Lower lobe of right lung (tissue), 2 donors: ENCODE data around the gene SZT2. TPM values are rescaled to one million over a fixed set of nuclear protein-coding genes. Genes with fewer than 3 reads are reported as not detected.
"Not testable (repeated sequence)": the region's sequence is repeated elsewhere in the genome, so short reads cannot be mapped to it uniquely, and the experiment has no call there.

ENCODE experiments used
- ATAC-seq, 2 donors: fragments of 200-7000 bp; cut with Tn5 transposase; one replicate each; pipeline ENCODE4 v1.9.1; 2020 to 2022; ENCODE audit warnings: mild to moderate bottlenecking in 2 of 2, moderate library complexity in 2 of 2
- DNase-seq: peaks from one replicate; pipeline ENCODE4 v3.0.0-alpha.2; 2020
- H3K27ac ChIP-seq: fragments of 200-600 bp; one replicate; pipeline ENCODE4 v1.8.0; 2022
- H3K27me3 ChIP-seq: fragments of 200-600 bp; one replicate; pipeline ENCODE4 v1.8.0; 2022; ENCODE audit warnings: low read depth
- H3K36me3 ChIP-seq: fragments of 200-600 bp; one replicate; pipeline ENCODE4 v1.8.0; 2022; ENCODE audit warnings: mild to moderate bottlenecking
- H3K4me1 ChIP-seq: fragments of 200-600 bp; one replicate; pipeline ENCODE4 v1.8.0; 2022
- H3K4me3 ChIP-seq: fragments of 200-600 bp; one replicate; pipeline ENCODE4 v1.8.0; 2022; ENCODE audit warnings: mild to moderate bottlenecking
- H3K9me3 ChIP-seq: fragments of 200-600 bp; one replicate; pipeline ENCODE4 v1.8.0; 2022
- CTCF ChIP-seq: fragments of 200-600 bp; IDR thresholded peaks from one replicate; pipeline ENCODE4 v1.8.0; 2022; ENCODE audit warnings: antibody characterized with exemption, mild to moderate bottlenecking
- intact Hi-C: fragments of 100-400 bp; cut with DNase I; formaldehyde crosslinking; loops from one replicate; pipeline ENCODE4 v1.11.0; 2022
- total RNA-seq: library from RNA; stranded (reverse); fragmentation: NEBNext Ultra II Directional; extraction: Animal tissue kit (Norgen Biotek cat#: 25700); gene quantifications from one replicate; pipeline ENCODE4 v1.2.1, GENCODE V29; 2021
- donor health status: DM: no; HTN: yes; CAD: no; lungs with severe emphysema.

Gene SZT2
- total RNA-seq, 1 donor from 2014 or later, result 71.5 TPM

DNA sequence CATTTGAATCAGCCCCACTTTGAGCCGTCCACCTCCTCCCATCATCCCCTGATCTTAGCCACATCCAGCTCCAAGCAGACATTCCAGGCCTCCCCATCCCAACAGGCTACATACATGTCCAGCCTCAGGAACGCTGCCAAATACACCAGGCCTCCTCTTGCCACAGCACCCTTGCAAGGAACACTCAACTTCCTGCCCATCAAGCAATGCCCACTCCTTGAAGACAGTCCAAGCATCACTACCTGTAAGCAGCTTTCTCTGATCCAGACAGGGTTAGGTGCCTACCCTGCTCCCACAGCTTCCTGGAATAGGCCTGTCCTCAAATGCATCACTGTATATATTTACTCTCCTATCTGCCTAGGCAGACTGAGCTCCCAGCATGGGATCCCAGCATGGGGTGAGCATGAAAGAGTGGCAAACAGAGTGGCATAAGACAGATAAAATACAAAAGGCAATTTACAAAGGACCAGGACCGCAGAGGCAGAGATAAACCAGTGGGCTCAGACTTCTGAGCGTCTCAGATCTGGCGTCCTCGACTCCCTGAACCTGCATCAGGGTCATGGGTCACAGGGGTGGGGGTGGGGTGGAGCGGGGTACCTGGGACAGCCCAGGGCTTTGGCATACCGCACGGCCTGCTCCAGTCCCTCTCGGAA is 63.2 kb downstream of the SZT2 start:
- no peaks in the 10 kb centered on the region for H3K9me3 ChIP-seq
- no peak for TF ChIP-seq CTCF
- H3K27me3 ChIP-seq, result no peaks in the 10 kb centered on the region
- H3K4me3 ChIP-seq, result peak overlapping the region; percentile 67
- H3K36me3 ChIP-seq, result peaks cover 41% of the 10 kb centered on the region
- H3K27ac ChIP-seq, result peak overlapping the region; percentile 91
- peak; percentile 8 to 22 for ATAC-seq
- peaks cover 6% of the 10 kb centered on the region for H3K4me1 ChIP-seq
- intact Hi-C loops, result no loop called here
- no peak for DNase-seq

- no peak for TF ChIP-seq CTCF
- ATAC-seq (peak; percentile 86 to 90), DNase-seq (peak; percentile 92)
- Histone ChIP-seq H3K36me3 (peaks cover 33% of the 10 kb centered on the region), H3K4me1 (peaks cover 6% of the 10 kb centered on the region), H3K27me3 (no peaks in the 10 kb centered on the region), H3K9me3 (no peaks in the 10 kb centered on the region), H3K27ac (peak within 1 kb of the TSS; percentile 91), H3K4me3 (peak within 1 kb of the TSS; percentile 67)
- intact Hi-C loops, result no loop called here
Measured at GRCh38 chr1:43453442-43454269, 64.0 kb downstream of the SZT2 start, which contains the start of gene HYI. TSS of gene HYI (minus strand) at chr1:43453931. CDS start at chr1:43453793, 138 bp downstream.

GRCh38 chr1:43454270-43455011 is 64.7 kb downstream of the SZT2 start:
- DNase-seq, result peak; percentile 85

DNA sequence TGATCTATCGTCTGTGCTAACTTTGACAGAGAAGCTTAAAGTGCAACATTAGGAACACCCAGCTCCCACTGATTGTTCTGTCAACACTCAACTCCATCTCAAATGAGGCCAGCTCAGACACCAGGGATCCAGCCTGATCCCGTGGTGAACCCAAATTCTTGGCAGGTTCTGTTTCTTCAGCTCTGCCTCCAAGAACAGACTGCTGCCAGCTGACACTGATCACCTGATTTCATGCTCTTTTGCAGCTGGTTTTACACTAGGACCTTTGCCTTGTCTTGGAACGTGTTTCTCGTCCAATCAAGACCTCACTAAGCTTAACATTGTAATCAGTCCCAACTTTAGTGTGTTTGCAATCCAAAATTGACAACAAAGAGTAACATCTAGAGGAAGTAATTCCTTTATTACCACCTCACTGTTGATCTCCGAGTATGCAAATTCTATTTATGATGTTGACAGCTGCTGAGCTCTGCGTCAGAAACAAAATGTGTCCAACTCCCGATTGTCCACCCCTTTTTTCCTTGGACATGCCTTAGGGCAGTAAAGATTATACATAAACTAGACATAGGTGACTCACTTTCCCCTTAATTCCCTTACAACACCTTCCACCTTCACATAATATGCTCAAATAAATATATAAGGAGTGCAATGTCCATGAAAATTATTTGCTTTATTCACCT is 65.7 kb downstream of the SZT2 start:
- intact Hi-C loops, result no loop called here
- no peaks in the 10 kb centered on the region for H3K9me3 ChIP-seq
- H3K4me1 ChIP-seq, result peaks cover 6% of the 10 kb centered on the region
- peaks cover 16% of the 10 kb centered on the region for H3K36me3 ChIP-seq
- TF ChIP-seq CTCF, result no peak
- H3K4me3 ChIP-seq, result peak overlapping the region; percentile 67
- DNase-seq, result no peak
- peak in 1 of 2 donors; percentile 12 for ATAC-seq
- peak overlapping the region; percentile 91 for H3K27ac ChIP-seq
- H3K27me3 ChIP-seq, result no peaks in the 10 kb centered on the region

More at GRCh38 chr1:43454270-43455011, 64.7 kb downstream of the SZT2 start:
- Histone ChIP-seq H3K27me3 (no peaks in the 10 kb centered on the region), H3K4me3 (peak overlapping the region; percentile 67), H3K36me3 (peaks cover 26% of the 10 kb centered on the region), H3K4me1 (peaks cover 6% of the 10 kb centered on the region), H3K27ac (peak overlapping the region; percentile 91), H3K9me3 (no peaks in the 10 kb centered on the region)
- TF ChIP-seq CTCF, result no peak
- intact Hi-C loops, result no loop called here
- ATAC-seq, result peak; percentile 95

DNA sequence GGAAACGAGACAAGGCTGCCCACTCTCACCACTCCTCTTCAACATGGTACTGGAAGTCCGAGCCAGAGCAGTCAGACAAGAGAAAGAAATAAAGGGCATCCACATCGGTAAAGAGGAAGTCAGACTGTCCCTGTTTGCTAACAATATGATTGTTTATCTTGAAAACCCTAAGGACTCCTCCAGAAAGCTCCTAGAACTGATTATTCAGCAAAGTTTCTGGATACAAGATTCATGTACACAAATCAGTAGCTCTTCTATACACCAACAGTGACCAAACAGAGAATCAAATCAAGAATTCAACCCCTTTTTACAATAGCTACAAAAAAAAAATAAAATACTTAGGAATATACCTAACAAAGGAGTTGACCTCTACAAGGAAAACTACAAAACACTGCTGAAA is 68.7 kb downstream of the SZT2 start:
- intact Hi-C loops, H3K4me1 ChIP-seq, H3K27me3 ChIP-seq, H3K4me3 ChIP-seq, H3K9me3 ChIP-seq, H3K36me3 ChIP-seq, DNase-seq, H3K27ac ChIP-seq, ATAC-seq: not testable (repeated sequence)
